HG03045 (cell line): ENCODE data around the gene TMC7.

Source experiments
- ATAC-seq: cut with Tn5 transposase; IDR thresholded peaks from one replicate; pipeline ENCODE4 v1.9.1; 2021; ENCODE audit warnings: mild to moderate bottlenecking, moderate library complexity; ENCODE audit not compliant: unreplicated experiment

Gene TMC7

DNA sequence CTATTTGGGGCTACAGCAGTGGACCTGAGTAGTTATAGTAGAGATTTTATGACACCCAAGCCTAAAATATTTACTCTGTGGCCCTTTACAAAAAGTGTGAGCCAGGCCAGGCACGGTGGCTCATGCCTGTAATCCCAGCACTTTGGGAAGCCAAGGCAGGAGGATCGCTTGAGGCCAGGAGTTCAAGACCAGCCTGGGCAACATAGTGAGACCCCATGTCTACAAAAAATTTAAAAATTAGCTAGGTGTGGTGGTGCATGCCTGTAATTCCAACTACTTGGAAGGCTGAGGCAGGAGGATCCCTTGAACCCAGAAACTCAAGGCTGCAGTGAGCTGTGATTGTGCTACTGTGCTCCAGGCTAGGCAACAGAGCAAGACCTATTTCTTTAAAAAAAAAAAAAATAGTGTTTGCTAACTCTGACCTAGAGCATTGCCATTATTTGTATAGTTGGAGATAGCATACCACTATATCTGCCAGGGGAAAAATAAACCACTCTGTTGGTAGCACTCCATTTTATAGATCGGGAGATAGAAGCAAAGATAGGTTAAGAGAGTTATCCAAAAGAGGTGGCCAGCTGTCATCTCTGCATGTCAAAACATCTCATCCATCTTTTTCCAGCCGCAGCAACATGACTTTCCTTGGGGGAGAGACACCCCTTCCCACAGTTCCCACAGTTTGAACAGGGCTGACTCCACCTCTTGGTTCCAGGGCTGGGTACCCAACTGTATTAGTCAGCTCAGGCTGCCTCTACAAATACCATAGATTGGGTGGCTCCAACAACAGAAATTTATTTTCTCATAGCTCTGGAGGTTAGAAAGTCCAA lies 127.0 kb downstream of the TMC7 start:
- no peak for ATAC-seq

DNA sequence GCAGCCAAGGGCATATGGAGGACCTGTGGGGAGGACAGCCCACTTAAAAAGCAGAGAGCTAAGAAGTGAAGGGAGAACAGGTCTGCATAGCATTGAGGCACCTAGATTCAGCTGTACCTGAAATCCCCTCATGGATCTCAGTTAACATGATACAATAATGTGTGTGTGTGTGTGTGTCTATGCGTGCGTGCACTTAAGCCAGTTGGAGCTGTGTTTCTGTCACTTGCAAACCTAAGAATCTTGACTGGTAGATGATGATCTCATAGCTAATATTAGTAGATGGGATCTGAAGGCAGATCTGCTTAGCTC lies 128.3 kb downstream of the TMC7 start:
- ATAC-seq, result no peak
